NCI-H748 (cell line): ENCODE data around the gene DYNLT2.
A peak's percentile ranks its signal among the peaks of the same experiment; 100 is the strongest.

ENCODE experiments used
- DNase-seq: peaks from one replicate; lab custom pipeline; 2025; ENCODE audit not compliant: unreplicated experiment; lab: John Stamatoyannopoulos, UW

The DYNLT2 gene

GRCh38 chr6:169738976-169739529 is 12.3 kb downstream of the DYNLT2 start:
- no peak for DNase-seq

GRCh38 chr6:169738204-169738975 is 13.0 kb downstream of the DYNLT2 start:
- peak; percentile 72 for DNase-seq

- DNase-seq: no peak
Measured at GRCh38 chr6:169729961-169730360, 21.4 kb downstream of the DYNLT2 start.

- no peak for DNase-seq
Measured at GRCh38 chr6:169726963-169727362, 24.4 kb downstream of the DYNLT2 start.

- DNase-seq: no peak
Measured at GRCh38 chr6:169726049-169726400, 25.3 kb downstream of the DYNLT2 start.

- peak; percentile 74 for DNase-seq
Measured at GRCh38 chr6:169725125-169726048, 26.0 kb downstream of the DYNLT2 start.

GRCh38 chr6:169724494-169725124 is 26.8 kb downstream of the DYNLT2 start, which contains the start of gene PHF10:
Gene PHF10 (minus strand): TSS chr6:169724500. CDS start chr6:169723931, 569 bp downstream.
- peak; percentile 86 for DNase-seq

GRCh38 chr6:169723991-169724493 is 27.3 kb downstream of the DYNLT2 start:
- peak; percentile 71 for DNase-seq

GRCh38 chr6:169723200-169723909 is 28.0 kb downstream of the DYNLT2 start:
- DNase-seq: peak; percentile 65

GRCh38 chr6:169722362-169723199 is 28.8 kb downstream of the DYNLT2 start:
- DNase-seq: peak; percentile 57

GRCh38 chr6:169720207-169720855 is 31.0 kb downstream of the DYNLT2 start:
- no peak for DNase-seq

- DNase-seq: no peak
Measured at GRCh38 chr6:169719117-169719516, 32.3 kb downstream of the DYNLT2 start.

GRCh38 chr6:169714595-169714994 is 36.8 kb downstream of the DYNLT2 start:
- no peak for DNase-seq

GRCh38 chr6:169714178-169714577 is 37.2 kb downstream of the DYNLT2 start:
- no peak for DNase-seq

- DNase-seq: no peak
Measured at GRCh38 chr6:169710009-169710408, 41.4 kb downstream of the DYNLT2 start.

GRCh38 chr6:169709293-169709692 is 42.1 kb downstream of the DYNLT2 start:
- no peak for DNase-seq

GRCh38 chr6:169707772-169708171 is 43.6 kb downstream of the DYNLT2 start:
- DNase-seq: no peak

- DNase-seq: no peak
Measured at GRCh38 chr6:169702840-169703246, 48.5 kb downstream of the DYNLT2 start.
